GM21390 (cell line): Measurements from ENCODE around the gene ZNF57.
A peak's percentile ranks its signal among the peaks of the same experiment; 100 is the strongest.
"Not testable (repeated sequence)": the region's sequence is repeated elsewhere in the genome, so short reads cannot be mapped to it uniquely, and the experiment has no call there.

Source experiments
- ATAC-seq: cut with Tn5 transposase; IDR thresholded peaks from one replicate; pipeline ENCODE4 v1.9.1; 2021; ENCODE audit not compliant: unreplicated experiment

ZNF57 gene

DNA sequence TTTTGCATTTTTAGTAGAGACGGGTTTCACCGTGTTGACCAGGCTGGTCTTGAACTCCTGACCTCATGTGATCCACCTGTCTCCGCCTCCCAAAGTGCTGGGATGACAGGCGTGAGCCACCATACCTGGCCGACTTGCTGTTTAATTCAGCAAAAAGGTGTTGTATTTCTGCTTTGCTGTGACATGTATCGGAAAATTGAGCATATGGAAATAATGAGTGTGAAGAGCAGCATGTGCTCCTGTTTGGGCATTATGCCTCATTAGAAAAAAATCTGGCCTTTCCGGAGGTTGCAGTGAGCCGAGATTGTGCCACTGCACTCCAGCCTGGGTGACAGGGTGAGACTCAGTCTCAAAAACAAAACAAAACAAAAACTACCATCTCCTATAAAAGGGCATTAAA lies 10.2 kb upstream of the ZNF57 start:
- not testable (repeated sequence) for ATAC-seq

DNA sequence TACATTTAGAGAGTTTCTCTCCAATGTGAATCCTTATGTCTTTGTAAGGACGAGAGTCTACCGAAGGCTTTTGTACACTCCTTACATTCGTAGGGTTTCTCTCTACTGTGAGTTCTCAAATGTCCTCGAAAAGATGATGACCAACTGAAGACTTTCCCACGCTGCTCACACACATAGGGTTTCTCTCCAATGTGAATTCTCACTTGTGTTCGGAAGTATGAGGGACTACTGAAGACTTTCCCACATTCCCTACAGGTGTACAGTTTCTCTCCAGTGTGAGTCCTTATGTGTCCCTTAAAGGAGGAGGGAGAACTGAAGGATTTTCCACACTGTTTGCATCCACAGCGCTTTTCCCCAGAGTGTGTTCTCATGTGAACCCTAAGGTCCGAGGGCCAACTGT lies 4.0 kb upstream of the ZNF57 start:
- no peak for ATAC-seq

- ATAC-seq, result no peak
Measured at GRCh38 chr19:2902590-2903218, 2.0 kb downstream of the ZNF57 start.

DNA sequence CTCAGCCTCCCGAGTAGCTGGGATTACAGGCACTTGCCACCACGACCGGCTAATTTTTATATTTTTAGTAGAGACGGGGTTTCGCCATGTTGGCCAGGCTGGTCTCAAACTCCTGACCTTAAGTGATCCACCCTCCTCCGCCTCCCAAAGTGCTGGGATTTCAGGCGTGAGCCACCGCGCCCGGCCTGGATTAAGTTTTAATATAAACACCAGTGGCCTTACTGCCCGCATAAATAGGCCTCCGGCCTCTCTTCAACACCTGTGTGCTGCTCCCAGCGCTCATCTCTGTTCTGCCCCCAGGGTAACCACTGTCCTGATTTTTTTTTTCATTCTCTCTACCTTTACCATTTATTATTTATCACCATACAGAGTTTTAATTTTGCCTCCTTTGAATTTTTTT lies 2.6 kb downstream of the ZNF57 start:
- ATAC-seq, result not testable (repeated sequence)

- no peak for ATAC-seq
Measured at GRCh38 chr19:2905918-2906519, 5.3 kb downstream of the ZNF57 start.

DNA sequence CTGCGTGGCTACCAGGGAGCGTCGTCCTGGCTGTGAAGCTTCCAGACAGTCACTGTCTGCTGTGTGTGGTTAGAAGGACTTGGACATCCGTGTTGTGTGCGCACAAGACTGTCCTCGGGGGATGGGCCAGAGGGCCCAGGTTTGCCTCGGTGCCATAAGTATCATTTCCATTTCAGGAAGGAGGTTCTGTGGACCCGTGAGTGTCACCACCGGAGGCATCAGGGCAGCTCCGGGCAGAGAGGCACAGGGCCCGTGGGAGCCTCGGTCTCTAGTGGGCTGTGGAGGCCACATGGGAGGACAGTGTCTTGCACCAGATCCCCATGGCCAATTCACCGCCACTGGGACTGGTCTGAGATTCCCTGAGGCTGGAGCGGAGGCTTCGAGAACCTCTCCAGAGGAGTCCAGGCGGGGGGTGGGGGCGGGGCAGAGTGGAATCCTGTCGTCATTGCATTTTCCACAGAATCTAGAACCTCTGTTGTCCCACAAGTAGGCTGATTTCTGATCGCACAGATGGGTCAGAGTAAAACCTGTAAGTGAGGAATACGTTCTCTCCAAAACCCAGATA lies 6.0 kb downstream of the ZNF57 start:
- no peak for ATAC-seq

DNA sequence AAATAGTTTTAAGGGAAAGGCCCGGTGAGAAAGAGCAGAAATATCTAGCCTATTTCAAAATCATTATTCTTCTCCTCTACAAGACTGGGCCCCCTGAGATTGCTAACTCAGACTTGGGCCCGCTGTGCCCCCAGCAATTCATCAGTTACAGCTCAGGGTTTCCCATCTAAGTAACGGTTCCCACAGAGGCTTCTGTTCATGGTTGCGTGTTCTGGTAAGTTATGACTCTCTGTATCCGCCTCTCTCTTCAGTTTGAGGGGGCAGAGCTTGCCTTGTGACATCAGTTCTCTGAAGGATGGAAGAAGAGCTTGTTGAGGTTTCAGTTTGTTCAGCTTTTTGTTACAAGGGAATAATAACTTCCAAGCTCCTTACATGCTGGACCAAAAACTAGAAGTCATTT lies 11.6 kb downstream of the ZNF57 start:
- ATAC-seq, result no peak

GRCh38 chr19:2917275-2918184 lies 16.8 kb downstream of the ZNF57 start:
- no peak for ATAC-seq

- no peak for ATAC-seq
Measured at GRCh38 chr19:2922987-2923386, 22.3 kb downstream of the ZNF57 start.

- no peak for ATAC-seq
Measured at GRCh38 chr19:2923510-2923909, 22.8 kb downstream of the ZNF57 start.

GRCh38 chr19:2926341-2927031 lies 25.8 kb downstream of the ZNF57 start:
- ATAC-seq, result no peak

DNA sequence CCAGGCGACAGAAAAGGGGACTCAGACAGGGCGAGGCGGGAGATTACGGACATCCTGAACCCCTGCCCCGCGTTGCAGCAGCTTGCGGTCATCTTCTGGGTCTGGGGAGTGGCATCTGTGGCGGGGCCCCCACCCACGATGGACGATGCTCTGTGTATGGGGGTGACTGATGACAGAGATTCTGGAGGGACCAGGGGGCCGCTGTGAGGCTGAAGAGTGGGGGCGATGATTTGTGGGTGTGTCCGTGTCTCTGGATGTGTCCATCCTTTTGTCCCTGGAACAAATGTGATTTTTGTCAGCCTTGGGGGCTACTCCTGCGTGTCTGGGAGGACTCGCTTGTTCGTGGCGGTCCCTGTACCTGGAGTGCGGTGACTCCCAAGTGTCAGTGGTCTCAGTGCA lies 26.3 kb downstream of the ZNF57 start:
- ATAC-seq, result no peak

DNA sequence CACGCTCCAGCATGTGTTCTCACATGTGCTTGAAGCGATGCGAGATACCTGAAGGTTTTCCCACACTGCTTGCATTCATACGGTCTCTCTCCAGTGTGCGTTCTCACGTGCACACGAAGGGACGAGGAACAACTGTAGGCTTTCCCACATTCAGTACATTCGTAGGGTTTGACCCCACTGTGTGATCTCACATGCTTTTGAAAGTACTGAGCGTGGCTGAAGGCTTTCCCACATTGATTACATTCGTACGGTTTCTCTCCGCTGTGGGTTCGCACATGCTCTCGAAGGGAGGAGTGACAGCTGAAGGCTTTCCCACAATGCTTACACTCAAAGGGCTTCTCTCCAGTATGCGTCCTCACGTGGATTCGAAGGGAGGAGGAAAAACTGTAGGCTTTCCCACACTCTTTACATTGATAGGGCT lies 32.8 kb downstream of the ZNF57 start:
- no peak for ATAC-seq

- not testable (repeated sequence) for ATAC-seq
Measured at GRCh38 chr19:2935863-2936262, 35.1 kb downstream of the ZNF57 start.

DNA sequence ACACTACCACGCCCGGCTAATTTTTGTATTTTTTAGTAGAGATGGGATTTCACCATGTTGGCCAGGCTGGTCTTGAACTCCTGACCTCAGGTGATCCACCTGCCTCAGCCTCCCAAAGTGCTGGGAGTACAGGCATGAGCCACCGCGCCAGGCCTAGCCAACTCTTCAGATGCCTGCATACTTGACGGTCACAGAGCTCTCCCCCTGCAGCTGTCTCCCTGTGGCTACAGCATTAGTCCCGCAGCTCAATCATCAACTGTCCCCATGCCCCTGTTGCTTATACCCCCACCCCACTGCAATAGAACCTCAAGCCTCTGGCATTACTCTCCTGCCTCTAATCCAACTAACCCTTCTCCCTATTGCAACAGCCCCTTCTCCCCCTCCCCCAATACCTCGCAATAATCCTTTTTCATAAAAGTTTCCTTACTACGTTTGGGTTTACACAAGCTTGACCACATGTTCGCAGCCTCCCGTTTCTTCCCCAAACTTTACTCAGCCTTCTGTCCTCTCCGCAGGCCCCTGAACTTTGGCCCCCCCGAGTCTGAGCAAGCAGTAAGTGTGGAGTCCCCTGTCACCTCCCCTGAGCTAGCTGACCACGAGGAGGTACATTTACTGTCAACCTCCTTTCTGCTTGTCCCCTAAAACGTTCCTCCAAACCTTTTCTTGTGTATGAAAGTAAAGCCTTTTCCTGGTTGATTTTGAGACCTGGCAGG lies 42.4 kb downstream of the ZNF57 start:
- no peak for ATAC-seq

GRCh38 chr19:2944403-2944774 lies 43.7 kb downstream of the ZNF57 start:
- no peak for ATAC-seq

DNA sequence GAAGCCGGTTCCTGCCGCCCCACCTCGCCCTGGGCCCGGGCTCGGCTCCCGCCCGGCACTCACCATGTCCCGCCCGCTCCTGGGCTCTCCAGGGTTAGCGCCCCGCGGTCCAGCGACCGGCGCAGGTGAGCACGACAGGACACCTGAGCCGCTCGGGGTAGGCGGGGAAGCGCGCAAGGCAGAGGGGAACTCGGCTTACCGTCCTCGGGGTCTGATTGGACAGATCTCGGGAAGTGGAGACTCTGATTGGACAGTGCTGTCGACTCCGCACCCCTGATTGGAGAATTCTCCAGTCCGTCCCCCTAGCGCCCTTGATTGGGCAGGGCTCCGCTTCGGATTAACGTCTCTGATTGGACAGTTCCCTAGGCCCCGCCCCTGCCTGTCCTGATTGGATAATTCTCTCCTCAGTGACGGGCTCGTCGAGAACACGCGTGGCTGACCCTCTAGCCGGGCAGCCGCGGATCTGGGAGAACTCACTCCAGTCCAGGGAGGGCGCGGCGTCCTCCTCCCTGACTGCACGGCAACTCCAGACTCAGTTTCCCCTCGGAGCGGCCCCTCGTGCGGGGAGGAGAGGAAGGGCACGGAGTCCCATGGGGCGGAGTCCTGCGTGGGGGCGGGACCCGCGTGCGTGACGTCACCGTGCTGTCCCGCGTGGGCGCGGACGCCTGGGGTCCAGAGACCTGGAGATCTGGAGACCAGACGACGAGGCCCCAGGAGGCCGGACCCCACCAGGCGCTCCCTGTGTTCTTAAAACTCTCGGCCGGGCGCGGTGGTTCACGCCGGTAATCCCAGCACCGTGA lies 44.2 kb downstream of the ZNF57 start, which contains the start of gene ZNF77:
Gene ZNF77 (minus strand): TSS at position 197 of the 800 bp plus-strand sequence. CDS start 131 bp downstream, at position 66.
- ATAC-seq, result peak; percentile 94

- no peak for ATAC-seq
Measured at GRCh38 chr19:2945575-2946184, 45.0 kb downstream of the ZNF57 start.

DNA sequence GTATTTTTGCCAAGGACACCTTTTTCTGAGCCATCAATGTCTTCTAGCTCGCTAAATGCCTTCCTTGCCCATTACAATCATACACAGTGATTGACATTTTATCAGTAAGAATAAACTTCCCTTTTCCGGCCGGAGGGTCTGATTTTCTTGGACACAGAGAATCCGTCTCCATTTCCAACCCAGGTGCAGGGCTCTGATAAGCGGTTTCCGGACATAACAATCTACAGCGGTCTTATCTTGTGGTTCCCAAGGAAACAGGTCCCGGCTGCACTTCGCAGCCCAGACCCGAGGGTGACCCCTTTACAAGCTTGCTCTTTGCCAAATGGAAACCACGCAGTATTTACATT lies 49.2 kb downstream of the ZNF57 start:
- ATAC-seq, result no peak
